ENCODE measurements around the gene SLC6A7. TPM values are rescaled to one million over a fixed set of nuclear protein-coding genes. Genes with fewer than 3 reads are reported as not detected.

SLC6A7 gene
- total RNA-seq, 4 donors from 2014 or later = not detected

DNA sequence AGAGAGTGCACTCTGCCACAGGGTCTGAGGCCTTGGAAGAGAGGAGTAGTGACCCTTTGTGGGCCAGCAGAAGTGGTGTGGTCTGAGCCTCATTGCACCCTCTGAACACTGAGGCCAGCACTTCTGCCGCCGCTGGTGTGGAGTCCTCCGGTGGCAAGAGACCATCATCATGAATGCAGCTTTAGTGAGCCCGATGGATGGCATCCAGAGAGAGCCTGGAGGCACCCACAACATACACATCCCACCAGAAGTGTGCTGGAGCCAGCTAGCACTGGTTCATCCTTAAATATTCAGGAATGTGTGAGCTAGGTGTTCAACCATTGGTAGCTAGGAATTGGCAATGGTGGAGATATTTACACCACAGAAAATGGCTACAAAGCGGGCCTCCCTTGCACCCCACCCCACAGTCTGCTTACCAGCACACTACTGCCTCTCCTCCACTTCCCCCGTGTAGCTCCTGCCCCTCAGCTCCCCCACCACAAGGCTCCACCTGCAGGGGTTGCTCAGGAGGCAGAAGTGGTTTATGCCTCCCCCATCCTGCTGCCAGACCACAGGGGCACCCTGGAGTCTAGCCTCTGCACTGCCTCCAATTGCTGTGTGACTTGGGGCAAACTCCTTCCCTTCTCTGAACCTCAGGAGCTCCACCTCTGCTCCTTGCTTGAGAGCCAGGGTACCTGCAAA is 16.4 kb downstream of the SLC6A7 start:
- Histone ChIP-seq H3K27ac (replicated peaks in 1 of 4) (no peak overlapping the region), H3K36me3 (no peaks in the 10 kb centered on the region), H3K27me3 (no peaks in the 10 kb centered on the region), H3K4me1 (no peaks in the 10 kb centered on the region), H3K9me3 (no peaks in the 10 kb centered on the region), H3K4me3 (no peak overlapping the region)
- 89% methylated on average over 6 of the region's 6 CpGs for WGBS
- intact Hi-C loops (cut with DNase I) = no loop called here
- DNase-seq (ENCODE audit: extremely low spot score) = no peak
- TF ChIP-seq POLR2AphosphoS5 (IDR thresholded peaks at IDR 0.05) (no peak), POLR2A (IDR thresholded peaks at IDR 0.05; ENCODE audit: low read depth) (no peak), EP300 (IDR thresholded peaks at IDR 0.05) (no peak)
- TF ChIP-seq, protein P1, sequence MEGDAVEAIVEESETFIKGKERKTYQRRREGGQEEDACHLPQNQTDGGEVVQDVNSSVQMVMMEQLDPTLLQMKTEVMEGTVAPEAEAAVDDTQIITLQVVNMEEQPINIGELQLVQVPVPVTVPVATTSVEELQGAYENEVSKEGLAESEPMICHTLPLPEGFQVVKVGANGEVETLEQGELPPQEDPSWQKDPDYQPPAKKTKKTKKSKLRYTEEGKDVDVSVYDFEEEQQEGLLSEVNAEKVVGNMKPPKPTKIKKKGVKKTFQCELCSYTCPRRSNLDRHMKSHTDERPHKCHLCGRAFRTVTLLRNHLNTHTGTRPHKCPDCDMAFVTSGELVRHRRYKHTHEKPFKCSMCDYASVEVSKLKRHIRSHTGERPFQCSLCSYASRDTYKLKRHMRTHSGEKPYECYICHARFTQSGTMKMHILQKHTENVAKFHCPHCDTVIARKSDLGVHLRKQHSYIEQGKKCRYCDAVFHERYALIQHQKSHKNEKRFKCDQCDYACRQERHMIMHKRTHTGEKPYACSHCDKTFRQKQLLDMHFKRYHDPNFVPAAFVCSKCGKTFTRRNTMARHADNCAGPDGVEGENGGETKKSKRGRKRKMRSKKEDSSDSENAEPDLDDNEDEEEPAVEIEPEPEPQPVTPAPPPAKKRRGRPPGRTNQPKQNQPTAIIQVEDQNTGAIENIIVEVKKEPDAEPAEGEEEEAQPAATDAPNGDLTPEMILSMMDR (IDR thresholded peaks at IDR 0.05) = no peak

DNA sequence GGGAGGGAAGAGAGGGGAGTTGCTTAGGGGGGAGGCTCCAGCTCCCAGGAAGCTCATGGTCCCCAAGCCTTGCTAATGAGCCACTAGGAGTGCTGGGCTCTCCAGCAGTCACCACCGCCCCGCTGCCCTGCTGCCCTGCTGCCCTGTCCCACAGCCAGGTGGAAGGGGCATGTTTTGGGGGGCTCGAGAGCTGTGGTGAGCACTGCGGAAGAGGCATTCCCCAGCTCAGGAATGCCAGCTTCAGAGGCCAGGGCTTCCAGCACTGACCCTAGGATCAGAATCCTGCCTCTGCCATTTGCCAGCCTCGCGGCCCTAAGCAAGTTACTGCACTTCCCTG is 16.9 kb downstream of the SLC6A7 start:
- TF ChIP-seq POLR2A (IDR thresholded peaks at IDR 0.05; ENCODE audit: low read depth) = no peak
- TF ChIP-seq POLR2AphosphoS5 (IDR thresholded peaks at IDR 0.05) = no peak
- TF ChIP-seq EP300 (IDR thresholded peaks at IDR 0.05) = no peak
- TF ChIP-seq, protein P1 (IDR thresholded peaks at IDR 0.05) = no peak
- H3K4me3 ChIP-seq = no peak overlapping the region
- H3K27ac ChIP-seq (replicated peaks in 1 of 4) = no peak overlapping the region
- no peaks in the 10 kb centered on the region for H3K36me3 ChIP-seq
- 92% methylated on average over 2 of the region's 6 CpGs for WGBS
- intact Hi-C loops (cut with DNase I) = no loop called here
- H3K9me3 ChIP-seq = no peaks in the 10 kb centered on the region
- H3K27me3 ChIP-seq = no peaks in the 10 kb centered on the region
- no peaks in the 10 kb centered on the region for H3K4me1 ChIP-seq
- no peak for DNase-seq (ENCODE audit: extremely low spot score)

DNA sequence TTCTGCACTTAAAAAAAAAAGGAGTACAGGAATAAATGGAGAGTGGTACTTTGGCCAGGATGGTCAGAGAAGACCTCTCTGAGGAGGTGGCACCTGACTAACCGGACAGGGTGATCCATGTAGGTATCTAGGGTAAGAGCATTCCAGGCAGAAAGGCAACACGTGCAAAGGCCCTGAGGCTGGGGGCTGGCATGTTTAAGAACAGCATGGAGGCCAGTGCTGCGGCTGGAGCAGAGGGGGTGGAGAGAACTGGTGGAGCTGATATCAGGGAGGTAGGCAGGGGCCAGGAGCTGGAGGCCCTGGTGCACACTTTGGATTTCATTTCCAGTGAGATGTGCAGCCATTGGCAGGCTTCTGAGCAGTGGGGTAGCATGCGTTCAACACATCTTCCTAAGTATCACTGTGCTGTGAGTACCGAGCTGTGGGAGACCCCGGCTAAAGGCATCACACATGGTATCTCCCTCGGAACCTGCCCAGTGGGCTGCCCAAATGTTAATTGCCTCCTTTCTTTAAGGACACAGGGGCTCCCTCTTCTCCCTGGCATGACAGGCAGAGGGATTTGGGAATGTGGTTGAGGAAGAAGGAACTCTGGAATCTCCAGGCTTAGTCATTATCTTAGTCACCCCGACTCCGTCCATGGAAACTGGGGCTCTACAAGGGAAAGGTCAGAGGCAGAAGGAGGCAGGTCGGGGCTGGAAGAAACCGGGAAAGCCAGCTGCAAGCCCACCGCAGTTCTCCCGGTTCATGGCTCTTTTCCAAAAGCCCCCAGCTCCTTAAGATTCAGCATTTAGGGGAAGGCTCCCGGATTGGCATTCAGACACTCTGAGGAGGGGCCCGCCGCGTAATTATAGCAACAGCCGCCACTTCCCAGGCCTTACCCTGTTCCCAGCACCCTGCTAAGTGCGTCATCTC is 18.6 kb downstream of the SLC6A7 start:
- DNase-seq (ENCODE audit: extremely low spot score) = no peak
- no peaks in the 10 kb centered on the region for H3K9me3 ChIP-seq
- H3K27me3 ChIP-seq = no peaks in the 10 kb centered on the region
- WGBS = 79% methylated on average over 19 of the region's 19 CpGs
- no peaks in the 10 kb centered on the region for H3K36me3 ChIP-seq
- no peak overlapping the region for H3K4me3 ChIP-seq
- intact Hi-C loops (cut with DNase I) = no loop called here
- TF ChIP-seq, protein P1 (IDR thresholded peaks at IDR 0.05) = no peak
- TF ChIP-seq POLR2AphosphoS5 (IDR thresholded peaks at IDR 0.05) = no peak
- no peak for TF ChIP-seq POLR2A (IDR thresholded peaks at IDR 0.05; ENCODE audit: low read depth)
- no peak for TF ChIP-seq EP300 (IDR thresholded peaks at IDR 0.05)
- no peaks in the 10 kb centered on the region for H3K4me1 ChIP-seq
- H3K27ac ChIP-seq (replicated peaks in 1 of 4) = no peak overlapping the region

DNA sequence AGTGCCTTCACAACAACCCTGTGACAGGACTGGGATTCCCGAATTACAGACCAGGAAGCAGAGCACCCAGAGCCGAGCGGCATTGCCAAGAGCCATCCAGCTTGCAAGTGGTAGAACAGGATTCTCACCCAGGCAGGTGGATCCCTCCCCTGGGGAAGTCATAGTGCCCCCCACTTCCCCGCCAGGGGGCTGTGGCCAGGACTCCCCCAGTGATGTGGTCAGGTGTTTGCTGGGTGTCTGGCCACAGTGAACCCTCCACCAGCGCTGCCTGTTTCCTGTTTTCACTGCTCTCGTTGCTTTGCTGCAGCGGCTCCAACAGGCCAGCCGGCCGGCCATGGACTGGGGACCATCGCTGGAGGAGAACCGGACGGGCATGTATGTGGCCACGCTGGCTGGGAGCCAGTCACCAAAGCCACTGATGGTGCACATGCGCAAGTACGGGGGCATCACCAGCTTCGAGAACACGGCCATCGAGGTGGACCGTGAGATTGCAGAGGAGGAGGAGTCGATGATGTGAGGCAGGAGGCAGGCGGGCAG is 19.3 kb downstream of the SLC6A7 start:
- Histone ChIP-seq H3K27me3 (no peaks in the 10 kb centered on the region), H3K4me1 (peaks cover 0 to 1% (median 0%) of the 10 kb centered on the region in 4 donors), H3K4me3 (no peak overlapping the region), H3K27ac (replicated peaks in 1 of 4) (no peak overlapping the region), H3K9me3 (no peaks in the 10 kb centered on the region), H3K36me3 (no peaks in the 10 kb centered on the region)
- intact Hi-C loops (cut with DNase I) = no loop called here
- no peak for DNase-seq (ENCODE audit: extremely low spot score)
- 80% methylated on average over 18 of the region's 21 CpGs for whole genome bisulfite sequencing
- TF ChIP-seq EP300 (IDR thresholded peaks at IDR 0.05) (no peak), POLR2AphosphoS5 (IDR thresholded peaks at IDR 0.05) (no peak), POLR2A (IDR thresholded peaks at IDR 0.05; ENCODE audit: low read depth) (no peak)
- TF ChIP-seq, protein P1 (IDR thresholded peaks at IDR 0.05) = no peak
